IMR-90 (cell line): Measurements from ENCODE around the gene KLF9. TPM values are rescaled to one million over a fixed set of nuclear protein-coding genes. Genes with fewer than 3 reads are reported as not detected.

Source experiments
- ATAC-seq: fragments of 200-7000 bp; cut with Tn5 transposase; 2 replicates; pipeline ENCODE4 v1.9.1; 2020; ENCODE audit warnings: low read depth, mild to moderate bottlenecking, moderate library complexity
- BruUV-seq: library from RNA; stranded (reverse); fragments of 400-500 nt; replicated peaks from 2 replicates; lab custom pipeline; 2021; lab: Mats Ljungman, UMichigan
- CTCF ChIA-PET: fragments of 300-600 bp; formaldehyde crosslinking; extraction: SDS; loops from one replicate; lab custom pipeline; 2021; ENCODE audit warnings: antibody characterized with exemption; lab: Yijun Ruan, JAX
- POLR2A ChIA-PET: fragments of 300-600 bp; sonication (Branson Sonifier 250); formaldehyde crosslinking; loops from one replicate; lab custom pipeline; 2022; ENCODE audit warnings: antibody characterized with exemption; ENCODE audit not compliant: unreplicated experiment; lab: Charles Lee
- DNase-seq: peaks from one replicate; pipeline ENCODE4 v3.0.0; 2013
- H2AFZ ChIP-seq: replicated peaks from 2 replicates; pipeline ENCODE3; 2013; ENCODE audit warnings: low read length, mild to moderate bottlenecking; ENCODE audit not compliant: poor library complexity
- H2AK5ac ChIP-seq: 2 replicates; pipeline ENCODE4 v1.6.1; 2013; ENCODE audit warnings: low read depth, low read length, inconsistent platforms
- H2AK9ac ChIP-seq: replicated peaks from 2 replicates; pipeline ENCODE3; 2013; ENCODE audit warnings: mild to moderate bottlenecking, low read depth, low read length, moderate library complexity; ENCODE audit not compliant: poor library complexity
- H2BK120ac ChIP-seq: 2 replicates; pipeline ENCODE4 v1.6.1; 2013; ENCODE audit warnings: low read depth, low read length, inconsistent platforms
- H2BK15ac ChIP-seq: 3 replicates; pipeline ENCODE4 v1.6.1; 2013; ENCODE audit warnings: low read depth, low read length, inconsistent platforms
- H2BK20ac ChIP-seq: 2 replicates; pipeline ENCODE4 v1.6.1; 2013; ENCODE audit warnings: low read depth, mild to moderate bottlenecking, inconsistent platforms, low read length, moderate library complexity
- H2BK5ac ChIP-seq: 2 replicates; pipeline ENCODE4 v1.6.1; 2013; ENCODE audit warnings: mild to moderate bottlenecking, low read depth, low read length, inconsistent platforms; ENCODE audit not compliant: poor library complexity, severe bottlenecking
- H3K14ac ChIP-seq: replicated peaks from 2 replicates; pipeline ENCODE4 v1.6.1; 2013; ENCODE audit warnings: low read depth, low read length, inconsistent platforms
- H3K18ac ChIP-seq: 2 replicates; pipeline ENCODE4 v1.6.1; 2013; ENCODE audit warnings: low read depth, low read length, control low read depth
- H3K23ac ChIP-seq: 2 replicates; pipeline ENCODE4 v1.6.1; 2013; ENCODE audit warnings: low read depth, low read length, inconsistent platforms
- H3K27ac ChIP-seq: 2 replicates; pipeline ENCODE4 v1.5.1; 2013; ENCODE audit warnings: mild to moderate bottlenecking, control low read depth, low read length; ENCODE audit not compliant: insufficient read depth
- H3K27me3 ChIP-seq: 2 replicates; pipeline ENCODE4 v1.6.1; 2013; ENCODE audit warnings: low read length; ENCODE audit not compliant: control insufficient read depth, insufficient read depth
- H3K36me3 ChIP-seq: 2 replicates; pipeline ENCODE4 v1.6.1; 2013; ENCODE audit warnings: low read length, mixed read lengths; ENCODE audit not compliant: control insufficient read depth, insufficient read depth
- H3K4ac ChIP-seq: 2 replicates; pipeline ENCODE4 v1.6.1; 2013; ENCODE audit warnings: low read depth, low read length, inconsistent platforms
- H3K4me1 ChIP-seq: 2 replicates; pipeline ENCODE4 v1.6.1; 2013; ENCODE audit warnings: low read length, mixed read lengths; ENCODE audit not compliant: control insufficient read depth, insufficient read depth
- H3K4me2 ChIP-seq: 2 replicates; pipeline ENCODE4 v1.6.1; 2013; ENCODE audit warnings: low read depth, mild to moderate bottlenecking, control low read depth, low read length, moderate library complexity
- H3K4me3 ChIP-seq: 2 replicates; pipeline ENCODE4 v1.5.1; 2013; ENCODE audit warnings: low read depth, mild to moderate bottlenecking, control low read depth, low read length, moderate library complexity; ENCODE audit not compliant: insufficient read depth
- H3K56ac ChIP-seq: 2 replicates; pipeline ENCODE4 v1.6.1; 2013; ENCODE audit warnings: low read length, inconsistent platforms; ENCODE audit not compliant: insufficient read depth; ENCODE audit errors: extremely low read depth
- H3K79me1 ChIP-seq, 2 experiments: 2 replicates each; pipeline ENCODE4 v1.6.1; 2013; ENCODE audit warnings: low read length in 2 of 2, inconsistent platforms in 1 of 2, low read depth in 1 of 2
- H3K9ac ChIP-seq: 2 replicates; pipeline ENCODE4 v1.6.1; 2013; ENCODE audit warnings: low read depth, low read length, control low read depth
- H3K9me1 ChIP-seq: 2 replicates; pipeline ENCODE4 v1.6.1; 2013; ENCODE audit warnings: low read length, inconsistent platforms; ENCODE audit not compliant: insufficient read depth
- H3K9me3 ChIP-seq: 2 replicates; pipeline ENCODE4 v1.6.1; 2013; ENCODE audit warnings: low read length; ENCODE audit not compliant: control insufficient read depth, insufficient read depth
- H4K20me1 ChIP-seq: 2 replicates; pipeline ENCODE4 v1.6.1; 2013; ENCODE audit warnings: low read length, inconsistent platforms; ENCODE audit not compliant: insufficient read depth
- H4K5ac ChIP-seq: 2 replicates; pipeline ENCODE4 v1.6.1; 2013; ENCODE audit warnings: mild to moderate bottlenecking, low read depth, low read length, control low read depth
- H4K8ac ChIP-seq, 2 experiments: 2 replicates each; pipeline ENCODE4 v1.6.1; 2013; ENCODE audit warnings: low read depth in 2 of 2, low read length in 2 of 2, control low read depth in 1 of 2, inconsistent platforms in 1 of 2
- H4K91ac ChIP-seq: 2 replicates; pipeline ENCODE4 v1.6.1; 2013; ENCODE audit warnings: low read depth, low read length, inconsistent platforms; ENCODE audit not compliant: insufficient read depth
- CHD1 ChIP-seq: IDR thresholded peaks from 2 replicates; pipeline ENCODE4 v1.6.1; 2012; ENCODE audit warnings: low read depth, low read length, improper control_type of control experiment
- FOS ChIP-seq: fragments of 150-350 bp; IDR thresholded peaks from 2 replicates; pipeline ENCODE4 v1.6.1; 2016; ENCODE audit warnings: low read depth, low read length
- MAFK ChIP-seq: IDR thresholded peaks from 2 replicates; pipeline ENCODE4 v1.6.1; 2012; ENCODE audit warnings: low read depth, low read length, improper control_type of control experiment
- MAZ ChIP-seq: IDR thresholded peaks from 2 replicates; pipeline ENCODE4 v1.6.1; 2012; ENCODE audit warnings: low read depth, mild to moderate bottlenecking, low read length, improper control_type of control experiment, moderate library complexity, borderline replicate concordance
- MXI1 ChIP-seq: IDR thresholded peaks from 2 replicates; pipeline ENCODE4 v1.6.1; 2012; ENCODE audit warnings: low read depth, mild to moderate bottlenecking, low read length, moderate library complexity, borderline replicate concordance
- NFE2L2 ChIP-seq: fragments of 150-350 bp; IDR thresholded peaks from 2 replicates; pipeline ENCODE4 v1.6.1; 2016; ENCODE audit warnings: low read depth, mild to moderate bottlenecking, low read length
- RCOR1 ChIP-seq: IDR thresholded peaks from 2 replicates; pipeline ENCODE4 v1.6.1; 2012; ENCODE audit warnings: mild to moderate bottlenecking, low read length, improper control_type of control experiment; ENCODE audit not compliant: insufficient replicate concordance
- SMC3 ChIP-seq: fragments of 150-350 bp; IDR thresholded peaks from 2 replicates; pipeline ENCODE4 v1.6.1; 2016; ENCODE audit warnings: low read depth, mild to moderate bottlenecking, antibody characterized with exemption, low read length, moderate library complexity
- USF2 ChIP-seq: fragments of 150-350 bp; IDR thresholded peaks from 2 replicates; pipeline ENCODE4 v1.6.1; 2017; ENCODE audit warnings: mild to moderate bottlenecking, antibody characterized with exemption, low read length, low read depth
- WGBS, 2 experiments: methylation state at CpG; one replicate each; pipeline versions ENCODE4 v1.1.5 to v1.1.7; 2013; ENCODE audit warnings: missing lambda C conversion rate in 2 of 2; ENCODE audit not compliant: insufficient read length in 1 of 2; ENCODE audit errors: extremely low coverage in 2 of 2; 5-methylcytosine and 5-hydroxymethylcytosine counted together
- dilution Hi-C: fragments of 300-500 bp; cut with HindIII; formaldehyde crosslinking; loops from one replicate; pipeline ENCODE4 v1.14.3; 2018; ENCODE audit warnings: low sequenced_read_pairs; ENCODE audit not compliant: unreplicated experiment
- in situ Hi-C: fragments of 300-500 bp; cut with MboI; formaldehyde crosslinking; loops from 3 replicates; pipeline ENCODE4 v1.14.3; 2019; ENCODE audit warnings: low sequenced_read_pairs, inconsistent platforms, mixed read lengths
- intact Hi-C: fragments of 100-400 bp; cut with micrococcal nuclease; formaldehyde crosslinking; loops from 2 replicates; pipeline ENCODE4 v1.10.0; 2022
- polyA plus RNA-seq, 3 experiments: library from polyadenylated mRNA; depleted of rRNA; stranded (reverse); fragments of >200 nt; gene quantifications; 2 replicates each; pipeline ENCODE4 v1.2.3, GENCODE V29; 2012; ENCODE audit warnings: low replicate concordance in 1 of 3
- total RNA-seq: library from RNA; depleted of rRNA; stranded (reverse); fragments of >200 nt; gene quantifications from 2 replicates; pipeline ENCODE4 v1.2.3, GENCODE V29; 2012

The KLF9 gene
- total and polyA plus RNA-seq, 2 of the 4 experiments (the other 2 are of a cell fraction): 4.1 to 7.5 TPM

- Histone ChIP-seq H2BK15ac (no peak overlapping the region), H3K36me3 (peaks cover 8% of the 10 kb centered on the region), H4K5ac (no peak overlapping the region), H3K9me1 (peaks cover 22% of the 10 kb centered on the region), H3K27ac (no peak overlapping the region), H4K8ac (no peak overlapping the region), H2BK20ac (no peak overlapping the region), H3K56ac (no peak overlapping the region), H3K9ac (no peak overlapping the region), H3K79me1 (peaks cover 26 to 79% of the 10 kb centered on the region in 2 experiments), H3K4me3 (no peak overlapping the region), H4K20me1 (peaks cover 77% of the 10 kb centered on the region), H3K9me3 (no peaks in the 10 kb centered on the region), H3K4ac (no peak overlapping the region), H3K18ac (no peak overlapping the region), H3K14ac (no peak overlapping the region), H3K4me2 (0 out of 2 replicates have a peak overlapping the region, but pooled peaks have one; percentile 47), H4K91ac (no peak overlapping the region), H3K27me3 (no peaks in the 10 kb centered on the region), H2AFZ (no peak overlapping the region), H3K4me1 (peaks cover 14% of the 10 kb centered on the region), H2AK9ac (no peak overlapping the region), H3K23ac (no peak overlapping the region), H2BK120ac (no peak overlapping the region), H2BK5ac (no peak overlapping the region), H2AK5ac (no peak overlapping the region)
- TF ChIP-seq FOS (no peak), RCOR1 (no peak), MAFK (no peak), MAZ (no peak), CHD1 (no peak), MXI1 (no peak), USF2 (no peak), NFE2L2 (no peak), SMC3 (no peak)
- DNase-seq: no peak
- dilution Hi-C loops (no loop called here), in situ Hi-C loops (no loop called here), intact Hi-C loops (no loop called here)
- CTCF ChIA-PET: interaction anchor here (1.1 kb wide), 1 partner anchor 24 kb away, joined by 3 read pairs; no protein-coding TSS in a partner anchor
- ATAC-seq: no peak
- 86% methylated on average over 1 of the region's 2 CpGs; no CpG with 5 or more reads in 1 of the 2 experiments for WGBS, 2 experiments
- no TSS peak for BruUV-seq
- POLR2A ChIA-PET: no interaction called here
Observed at GRCh38 chr9:70390933-70391341, 23.5 kb downstream of the KLF9 start.
